Transverse colon (tissue), 4 donors: ENCODE data around the gene PDE4D. TPM values are rescaled to one million over a fixed set of nuclear protein-coding genes. Genes with fewer than 3 reads are reported as not detected.

Experiments used
- DNase-seq: peaks from one replicate; pipeline ENCODE4 v3.0.0-alpha.2; 2019
- H3K27ac ChIP-seq, 4 donors: fragments of 200-600 bp; sonication (generic); 2 replicates each; pipeline ENCODE4 v1.5.1; 2016 to 2018; ENCODE audit warnings: inconsistent platforms in 4 of 4
- H3K27me3 ChIP-seq: fragments of 200-600 bp; sonication (generic); 2 replicates; pipeline ENCODE4 v1.5.1; 2017; ENCODE audit warnings: inconsistent platforms
- H3K36me3 ChIP-seq, 4 donors: fragments of 200-600 bp; sonication (generic); 2 replicates each; pipeline ENCODE4 v1.5.1; 2017 to 2019; ENCODE audit warnings: inconsistent platforms in 4 of 4
- H3K4me1 ChIP-seq, 4 donors: fragments of 200-600 bp; sonication (generic); 2 replicates each; pipeline ENCODE4 v1.5.1; 2017 to 2020; ENCODE audit warnings: inconsistent platforms in 4 of 4
- H3K4me3 ChIP-seq, 4 donors: fragments of 200-600 bp; sonication (generic); 1 replicate in 1 of 4; 2 replicates in 3 of 4; pipeline versions ENCODE4 v1.5.1 to v1.6.1; 2017 to 2019; ENCODE audit warnings: inconsistent platforms in 4 of 4
- H3K9me3 ChIP-seq, 2 donors: fragments of 200-600 bp; sonication (generic); 2 replicates each; pipeline ENCODE4 v1.5.1; 2017 to 2019; ENCODE audit warnings: inconsistent platforms in 2 of 2
- EP300 ChIP-seq: sonication (generic); formaldehyde crosslinking; IDR thresholded peaks from one replicate; pipeline ENCODE4 v1.6.1; 2017; ENCODE audit warnings: antibody characterized with exemption, low read depth
- POLR2A ChIP-seq: fragments of 450-650 bp; IDR thresholded peaks from one replicate; pipeline ENCODE4 v1.6.1; 2016; ENCODE audit warnings: antibody characterized with exemption, mild to moderate bottlenecking, moderate library complexity
- POLR2AphosphoS5 ChIP-seq, 3 donors: sonication (generic); formaldehyde crosslinking; IDR thresholded peaks; one replicate each; pipeline ENCODE4 v1.6.1; 2016; ENCODE audit warnings: antibody characterized with exemption in 3 of 3
- WGBS, 2 donors: methylation state at CpG; one replicate each; pipeline ENCODE4 v1.1.5; 2018; ENCODE audit warnings: low coverage in 1 of 2; 5-methylcytosine and 5-hydroxymethylcytosine counted together
- in situ Hi-C, 4 donors: fragments of 200-750 bp; cut with MboI; loops; one replicate each; pipeline versions ENCODE4 v1.15.0 to v1.15.1; 2017; ENCODE audit warnings: low sequenced_read_pairs in 3 of 4, low pct_ligation_motif_present in 1 of 4, low pct_unique_long_range_greater_than_20kb in 1 of 4
- intact Hi-C: fragments of 100-400 bp; cut with DNase I; formaldehyde crosslinking; loops from one replicate; pipeline ENCODE4 v1.15.1; 2023; ENCODE audit warnings: low total_unique reads
- total RNA-seq, 4 donors: library from RNA; depleted of rRNA; stranded (reverse); fragments of >200 nt; gene quantifications; one replicate each; pipeline ENCODE4 v1.1.0, GENCODE V29; 2016
- TF ChIP-seq, protein P1 (sequence below), 5 experiments: fragments of 200-600 bp in 3 of 5; fragments of 450-650 bp in 2 of 5; sonication (generic) in 3 of 5; IDR thresholded peaks; 1 replicate in 2 of 5; 2 replicates in 3 of 5; pipeline ENCODE4 v1.5.1; 2016 to 2017; ENCODE audit warnings: antibody characterized with exemption in 5 of 5, inconsistent platforms in 3 of 5, mild to moderate bottlenecking in 2 of 5, moderate library complexity in 1 of 5

The PDE4D gene
- total RNA-seq, 4 donors from 2014 or later, result 47.0 to 302 (median 73.6) TPM

DNA sequence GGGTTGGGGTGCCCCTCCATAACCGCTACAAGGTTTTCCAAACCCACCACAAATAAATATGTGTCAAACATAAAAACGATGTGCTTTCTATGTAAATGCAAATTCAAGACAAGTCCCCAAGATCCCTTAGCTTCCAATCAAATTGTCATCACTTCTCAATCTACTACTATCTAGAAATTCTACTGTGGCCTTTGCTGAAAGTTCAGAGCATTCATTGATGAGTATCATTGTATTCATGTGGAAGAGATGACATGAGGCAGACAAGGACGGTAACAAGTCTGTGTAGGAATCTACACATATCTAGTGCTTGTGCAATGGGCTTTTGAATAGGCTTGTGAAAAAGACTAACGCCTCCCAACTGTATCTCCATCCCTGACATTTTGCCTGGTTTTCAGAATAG is 524.6 kb downstream of the PDE4D start:
- in situ Hi-C loops (loop anchor here in 1 of 4 donors (25.0 kb wide), 1 partner anchor 457 kb away; no protein-coding TSS in a partner anchor), intact Hi-C loops (no loop called here)
- Histone ChIP-seq H3K27me3 (no peaks in the 10 kb centered on the region), H3K9me3 (peaks cover 0 to 5% of the 10 kb centered on the region in 2 donors), H3K4me1 (peaks cover 0 to 11% (median 6%) of the 10 kb centered on the region in 4 donors), H3K4me3 (no peak overlapping the region), H3K27ac (no peak overlapping the region), H3K36me3 (no peaks in the 10 kb centered on the region)
- TF ChIP-seq EP300, result no peak
- no peak for TF ChIP-seq POLR2A
- TF ChIP-seq, protein P1, sequence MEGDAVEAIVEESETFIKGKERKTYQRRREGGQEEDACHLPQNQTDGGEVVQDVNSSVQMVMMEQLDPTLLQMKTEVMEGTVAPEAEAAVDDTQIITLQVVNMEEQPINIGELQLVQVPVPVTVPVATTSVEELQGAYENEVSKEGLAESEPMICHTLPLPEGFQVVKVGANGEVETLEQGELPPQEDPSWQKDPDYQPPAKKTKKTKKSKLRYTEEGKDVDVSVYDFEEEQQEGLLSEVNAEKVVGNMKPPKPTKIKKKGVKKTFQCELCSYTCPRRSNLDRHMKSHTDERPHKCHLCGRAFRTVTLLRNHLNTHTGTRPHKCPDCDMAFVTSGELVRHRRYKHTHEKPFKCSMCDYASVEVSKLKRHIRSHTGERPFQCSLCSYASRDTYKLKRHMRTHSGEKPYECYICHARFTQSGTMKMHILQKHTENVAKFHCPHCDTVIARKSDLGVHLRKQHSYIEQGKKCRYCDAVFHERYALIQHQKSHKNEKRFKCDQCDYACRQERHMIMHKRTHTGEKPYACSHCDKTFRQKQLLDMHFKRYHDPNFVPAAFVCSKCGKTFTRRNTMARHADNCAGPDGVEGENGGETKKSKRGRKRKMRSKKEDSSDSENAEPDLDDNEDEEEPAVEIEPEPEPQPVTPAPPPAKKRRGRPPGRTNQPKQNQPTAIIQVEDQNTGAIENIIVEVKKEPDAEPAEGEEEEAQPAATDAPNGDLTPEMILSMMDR (IDR thresholded peaks at IDR 0.05), result no peak
- no peak for TF ChIP-seq POLR2AphosphoS5 (IDR thresholded peaks at IDR 0.05)
- DNase-seq, result no peak
- 83 to 87% methylated on average over 2 to 4 of the region's 4 CpGs for WGBS, 2 donors

DNA sequence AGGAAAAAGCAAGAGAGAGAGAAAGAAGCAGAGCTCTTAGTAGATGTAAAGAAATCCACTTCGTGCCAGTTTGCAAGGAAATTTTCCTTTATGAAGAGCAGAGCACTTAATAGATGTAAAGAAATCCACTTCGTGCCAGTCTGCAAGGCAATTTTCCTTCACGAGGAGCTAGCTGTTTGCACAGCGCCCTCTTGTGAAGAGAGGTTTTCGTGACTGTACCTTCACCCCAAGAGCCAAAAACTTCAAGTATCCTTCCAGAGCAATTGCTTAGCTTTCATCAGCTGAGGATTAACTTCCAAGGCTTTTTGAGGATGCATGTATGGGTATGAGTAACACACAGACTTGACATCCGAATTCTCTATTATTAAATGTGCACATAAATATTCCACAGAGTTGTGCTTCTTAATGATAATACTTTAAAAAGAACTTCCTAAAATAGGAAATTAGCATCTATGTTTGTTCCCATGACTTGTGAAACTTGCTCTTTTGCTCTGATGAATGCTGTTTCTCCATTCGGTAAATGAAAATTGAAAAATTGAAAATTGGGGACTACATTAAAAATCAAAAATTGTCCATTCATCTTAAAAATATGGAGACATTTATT is 525.6 kb downstream of the PDE4D start:
- no peaks in the 10 kb centered on the region for H3K27me3 ChIP-seq
- peak; percentile 66 for DNase-seq
- peak overlapping the region in 1 of 4 donors; percentile 43 for H3K27ac ChIP-seq
- H3K4me1 ChIP-seq, result peaks cover 0 to 11% (median 6%) of the 10 kb centered on the region in 4 donors
- H3K36me3 ChIP-seq, result no peaks in the 10 kb centered on the region
- H3K4me3 ChIP-seq, result no peak overlapping the region
- H3K9me3 ChIP-seq, result no peaks in the 10 kb centered on the region
- 16 to 22% methylated on average over 6 to 7 of the region's 7 CpGs for WGBS, 2 donors
- intact Hi-C loops, result no loop called here
- TF ChIP-seq, protein P1 (IDR thresholded peaks at IDR 0.05), result peak; percentile 58 to 73 (median 65)
- no peak for TF ChIP-seq POLR2A
- in situ Hi-C loops, result loop anchor here in 1 of 4 donors (25.0 kb wide), 1 partner anchor 456 kb away; no protein-coding TSS in a partner anchor

DNA sequence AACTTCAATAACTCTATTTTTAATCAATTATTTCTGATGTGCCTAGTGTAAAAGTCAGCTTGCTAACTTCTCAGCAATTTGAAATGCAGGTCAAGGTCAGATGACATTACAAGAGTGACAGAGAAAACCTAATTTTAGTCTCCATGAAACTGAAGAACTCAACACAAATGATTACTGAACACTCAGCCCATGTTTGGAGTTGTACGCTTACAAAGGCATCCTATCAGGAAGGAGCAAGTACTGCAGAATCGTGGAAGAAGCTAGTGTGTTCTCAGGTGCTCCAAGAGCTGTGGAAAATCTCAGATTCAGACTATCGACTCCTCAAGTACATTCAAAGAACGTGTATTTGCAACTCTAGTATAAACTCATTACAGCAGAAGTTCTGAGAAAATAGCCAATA is 526.7 kb downstream of the PDE4D start:
- no peak for TF ChIP-seq EP300
- TF ChIP-seq, protein P1 (IDR thresholded peaks at IDR 0.05), result peak in 1 of 5 experiments; percentile 10
- 78 to 100% methylated on average over 2 to 4 of the region's 4 CpGs for WGBS, 2 donors
- no peak for DNase-seq
- H3K4me1 ChIP-seq, result peaks cover 0 to 6% (median 3%) of the 10 kb centered on the region in 4 donors
- H3K27me3 ChIP-seq, result no peaks in the 10 kb centered on the region
- H3K36me3 ChIP-seq, result no peaks in the 10 kb centered on the region
- no peaks in the 10 kb centered on the region for H3K9me3 ChIP-seq
- intact Hi-C loops, result no loop called here
- no peak overlapping the region for H3K4me3 ChIP-seq
- in situ Hi-C loops, result loop anchor here in 1 of 4 donors (25.0 kb wide), 1 partner anchor 454 kb away; no protein-coding TSS in a partner anchor
- no peak overlapping the region for H3K27ac ChIP-seq

DNA sequence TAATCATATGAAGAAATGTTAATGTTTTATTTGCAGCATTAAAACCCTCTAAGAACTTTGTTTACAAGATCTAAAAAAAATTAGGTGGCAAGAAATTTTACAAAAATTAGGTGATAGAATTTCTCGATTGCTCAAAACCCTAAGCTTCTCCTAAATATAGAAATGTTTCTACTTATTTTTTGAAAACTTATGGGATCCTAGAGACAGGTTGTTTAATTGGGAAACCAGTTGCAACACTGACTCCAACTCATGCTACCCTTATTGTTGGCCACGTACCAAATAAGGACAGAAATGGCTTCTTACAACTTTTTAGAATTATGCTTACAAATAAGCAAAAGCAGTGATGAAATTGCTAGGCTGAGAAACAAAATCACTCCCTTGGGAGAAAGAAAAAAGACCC is 531.1 kb downstream of the PDE4D start:
- H3K27ac ChIP-seq, result no peak overlapping the region
- no peak overlapping the region for H3K4me3 ChIP-seq
- no peaks in the 10 kb centered on the region for H3K36me3 ChIP-seq
- no peaks in the 10 kb centered on the region for H3K27me3 ChIP-seq
- WGBS, 2 donors, result 85 to 91% methylated on average over 2 of the region's 2 CpGs
- in situ Hi-C loops, result loop anchor here in 1 of 4 donors (25.0 kb wide), 1 partner anchor 450 kb away; no protein-coding TSS in a partner anchor
- TF ChIP-seq, protein P1 (IDR thresholded peaks at IDR 0.05), result no peak
- TF ChIP-seq POLR2A, result no peak
- no peak for TF ChIP-seq POLR2AphosphoS5 (IDR thresholded peaks at IDR 0.05)
- no peak for TF ChIP-seq EP300
- intact Hi-C loops, result loop anchor here (5.0 kb wide), 1 partner anchor 170 kb away; no protein-coding TSS in a partner anchor
- H3K9me3 ChIP-seq, result no peaks in the 10 kb centered on the region
- DNase-seq, result no peak
- peaks cover 0 to 20% (median 2%) of the 10 kb centered on the region in 4 donors for H3K4me1 ChIP-seq
